Measurements from ENCODE around the gene CNPY2.
"Not testable (repeated sequence)": the region's sequence is repeated elsewhere in the genome, so short reads cannot be mapped to it uniquely, and the experiment has no call there.

The CNPY2 gene

GRCh38 chr12:56286044-56286830 lies 29.6 kb downstream of the CNPY2 start:
- ChIA-PET POLR2A (no interaction called here), CTCF (interaction anchor here (0.9 to 2.8 kb wide), 11 partner anchors 8 to 175 kb away, joined by 3 to 11 read pairs (median 4); partner anchors contain the start of gene COQ10A)
- Histone ChIP-seq H3K4me3 (ENCODE audit: control insufficient read depth in 1 of 7, extremely low read depth in 1 of 7, insufficient read depth in 4 of 7, low read depth in 2 of 7, low read length in 6 of 7) (no peak overlapping the region), H3K27ac (ENCODE audit: insufficient read depth in 1 of 2, low read depth in 1 of 2, low read length in 2 of 2, poor library complexity in 1 of 2, severe bottlenecking in 2 of 2) (no peak overlapping the region), H3K9me3 (ENCODE audit: control extremely low read depth in 1 of 5, control insufficient read depth in 4 of 5, insufficient read depth in 2 of 5, low read depth in 1 of 5, low read length in 4 of 5) (no peaks in the 10 kb centered on the region), H3K4me1 (ENCODE audit: control extremely low read depth in 1 of 4, control insufficient read depth in 4 of 4, insufficient read depth in 4 of 4, low read length in 3 of 4) (peaks cover 0 to 4% (median 2%) of the 10 kb centered on the region in 4 experiments), H3K36me3 (ENCODE audit: control insufficient read depth in 4 of 4, insufficient read depth in 4 of 4, low read length in 3 of 4) (peaks cover 19 to 59% (median 42%) of the 10 kb centered on the region in 4 experiments), H3K27me3 (replicated peaks in 2 of 5; ENCODE audit: control insufficient read depth in 4 of 5, insufficient read depth in 5 of 5, low read length in 4 of 5) (no peaks in the 10 kb centered on the region)
- WGBS (ENCODE audit: insufficient coverage), result 100% methylated on average over 3 of the region's 4 CpGs
- DNase-seq, result no peak

- H3K4me3 ChIP-seq (ENCODE audit: control insufficient read depth in 1 of 7, extremely low read depth in 1 of 7, insufficient read depth in 4 of 7, low read depth in 2 of 7, low read length in 6 of 7); H3K4me1 ChIP-seq (ENCODE audit: control extremely low read depth in 1 of 4, control insufficient read depth in 4 of 4, insufficient read depth in 4 of 4, low read length in 3 of 4); H3K27me3 ChIP-seq (replicated peaks in 2 of 5; ENCODE audit: control insufficient read depth in 4 of 5, insufficient read depth in 5 of 5, low read length in 4 of 5); DNase-seq; H3K9me3 ChIP-seq (ENCODE audit: control extremely low read depth in 1 of 5, control insufficient read depth in 4 of 5, insufficient read depth in 2 of 5, low read depth in 1 of 5, low read length in 4 of 5); POLR2A ChIA-PET; H3K27ac ChIP-seq (ENCODE audit: insufficient read depth in 1 of 2, low read depth in 1 of 2, low read length in 2 of 2, poor library complexity in 1 of 2, severe bottlenecking in 2 of 2): not testable (repeated sequence)
- 81% methylated on average over 4 of the region's 5 CpGs for WGBS (ENCODE audit: insufficient coverage)
- H3K36me3 ChIP-seq (ENCODE audit: control insufficient read depth in 4 of 4, insufficient read depth in 4 of 4, low read length in 3 of 4), result peaks cover 25 to 57% (median 45%) of the 10 kb centered on the region in 4 experiments
- CTCF ChIA-PET, result interaction anchor here (0.9 kb wide), 1 partner anchor 78 kb away, joined by 4 read pairs; no protein-coding TSS in a partner anchor
Observed at GRCh38 chr12:56284263-56284662, 31.5 kb downstream of the CNPY2 start.

DNA sequence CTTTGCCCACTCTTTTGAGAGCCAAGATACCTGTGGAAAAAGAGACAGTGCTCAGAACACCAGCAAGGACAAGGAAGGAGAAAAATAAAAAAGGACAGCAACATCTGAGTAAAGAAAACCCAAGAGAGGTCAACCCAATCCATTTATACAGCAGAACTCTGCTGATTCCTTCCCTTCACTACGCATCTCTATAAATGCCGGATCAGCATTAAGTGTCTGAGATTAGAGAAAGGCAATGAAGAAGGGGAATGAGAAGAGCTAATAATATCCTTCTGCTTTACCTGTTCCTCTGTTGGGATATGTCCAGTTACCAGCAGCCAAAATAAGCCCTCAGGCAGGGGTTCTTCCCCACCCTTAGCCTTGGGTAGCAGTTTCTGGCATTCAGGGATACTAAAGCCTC lies 33.2 kb downstream of the CNPY2 start:
- Histone ChIP-seq H3K4me1 (ENCODE audit: control extremely low read depth in 1 of 4, control insufficient read depth in 4 of 4, insufficient read depth in 4 of 4, low read length in 3 of 4) (no peaks in the 10 kb centered on the region), H3K27ac (ENCODE audit: insufficient read depth in 1 of 2, low read depth in 1 of 2, low read length in 2 of 2, poor library complexity in 1 of 2, severe bottlenecking in 2 of 2) (no peak overlapping the region), H3K4me3 (ENCODE audit: control insufficient read depth in 1 of 7, extremely low read depth in 1 of 7, insufficient read depth in 4 of 7, low read depth in 2 of 7, low read length in 6 of 7) (no peak overlapping the region), H3K36me3 (ENCODE audit: control insufficient read depth in 4 of 4, insufficient read depth in 4 of 4, low read length in 3 of 4) (peaks cover 22 to 72% (median 52%) of the 10 kb centered on the region in 4 experiments), H3K9me3 (ENCODE audit: control extremely low read depth in 1 of 5, control insufficient read depth in 4 of 5, insufficient read depth in 2 of 5, low read depth in 1 of 5, low read length in 4 of 5) (no peaks in the 10 kb centered on the region), H3K27me3 (replicated peaks in 2 of 5; ENCODE audit: control insufficient read depth in 4 of 5, insufficient read depth in 5 of 5, low read length in 4 of 5) (no peaks in the 10 kb centered on the region)
- no peak for DNase-seq
- POLR2A ChIA-PET, result no interaction called here
- CTCF ChIA-PET, result interaction anchor here (0.9 kb wide), 1 partner anchor 30 kb away, joined by 3 read pairs; no protein-coding TSS in a partner anchor
- no CpG with 5 or more reads among the region's 2 CpGs for WGBS (ENCODE audit: insufficient coverage)

- ChIA-PET CTCF (interaction anchor here (0.9 to 1.6 kb wide), 2 partner anchors 14 to 30 kb away, joined by 3 to 4 read pairs; no protein-coding TSS in a partner anchor), POLR2A (no interaction called here)
- no peaks in the 10 kb centered on the region for H3K9me3 ChIP-seq (ENCODE audit: control extremely low read depth in 1 of 5, control insufficient read depth in 4 of 5, insufficient read depth in 2 of 5, low read depth in 1 of 5, low read length in 4 of 5)
- H3K36me3 ChIP-seq (ENCODE audit: control insufficient read depth in 4 of 4, insufficient read depth in 4 of 4, low read length in 3 of 4), result peaks cover 22 to 72% (median 53%) of the 10 kb centered on the region in 4 experiments
- WGBS (ENCODE audit: insufficient coverage), result 97% methylated on average over 5 of the region's 6 CpGs
- no peak for DNase-seq
- H3K27me3 ChIP-seq (replicated peaks in 2 of 5; ENCODE audit: control insufficient read depth in 4 of 5, insufficient read depth in 5 of 5, low read length in 4 of 5), result no peaks in the 10 kb centered on the region
- H3K4me1 ChIP-seq (ENCODE audit: control extremely low read depth in 1 of 4, control insufficient read depth in 4 of 4, insufficient read depth in 4 of 4, low read length in 3 of 4), result no peaks in the 10 kb centered on the region
- no peak overlapping the region for H3K4me3 ChIP-seq (ENCODE audit: control insufficient read depth in 1 of 7, extremely low read depth in 1 of 7, insufficient read depth in 4 of 7, low read depth in 2 of 7, low read length in 6 of 7)
- no peak overlapping the region for H3K27ac ChIP-seq (ENCODE audit: insufficient read depth in 1 of 2, low read depth in 1 of 2, low read length in 2 of 2, poor library complexity in 1 of 2, severe bottlenecking in 2 of 2)
Observed at GRCh38 chr12:56282030-56282429, 33.8 kb downstream of the CNPY2 start.

- Histone ChIP-seq H3K27me3 (replicated peaks in 2 of 5; ENCODE audit: control insufficient read depth in 4 of 5, insufficient read depth in 5 of 5, low read length in 4 of 5) (no peaks in the 10 kb centered on the region), H3K27ac (ENCODE audit: insufficient read depth in 1 of 2, low read depth in 1 of 2, low read length in 2 of 2, poor library complexity in 1 of 2, severe bottlenecking in 2 of 2) (no peak overlapping the region), H3K9me3 (ENCODE audit: control extremely low read depth in 1 of 5, control insufficient read depth in 4 of 5, insufficient read depth in 2 of 5, low read depth in 1 of 5, low read length in 4 of 5) (no peaks in the 10 kb centered on the region), H3K4me3 (ENCODE audit: control insufficient read depth in 1 of 7, extremely low read depth in 1 of 7, insufficient read depth in 4 of 7, low read depth in 2 of 7, low read length in 6 of 7) (no peak overlapping the region), H3K4me1 (ENCODE audit: control extremely low read depth in 1 of 4, control insufficient read depth in 4 of 4, insufficient read depth in 4 of 4, low read length in 3 of 4) (no peaks in the 10 kb centered on the region), H3K36me3 (ENCODE audit: control insufficient read depth in 4 of 4, insufficient read depth in 4 of 4, low read length in 3 of 4) (peaks cover 22 to 71% (median 55%) of the 10 kb centered on the region in 4 experiments)
- ChIA-PET POLR2A (no interaction called here), CTCF (interaction anchor here (1.6 kb wide), 1 partner anchor 13 kb away, joined by 4 read pairs; no protein-coding TSS in a partner anchor)
- no peak for DNase-seq
Observed at GRCh38 chr12:56280849-56281248, 34.9 kb downstream of the CNPY2 start.

DNA sequence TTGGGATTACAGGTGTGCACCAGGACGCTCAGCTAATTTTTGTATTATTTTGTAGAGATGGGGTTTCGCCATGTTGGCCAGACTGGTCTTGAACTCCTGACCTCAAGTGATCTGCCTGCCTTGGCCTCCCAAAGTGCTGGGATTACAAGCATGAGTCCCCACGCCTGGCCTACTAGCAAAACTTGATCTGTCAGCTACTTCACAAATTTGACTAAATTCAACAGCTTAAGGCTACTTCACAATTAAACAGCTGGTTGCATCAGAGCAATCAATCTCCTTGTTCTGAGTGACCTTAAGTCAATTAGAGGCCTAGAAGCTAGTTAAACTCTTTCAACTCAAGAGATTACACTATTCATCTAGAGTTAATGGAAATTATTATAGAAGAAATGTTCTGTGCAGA lies 36.9 kb downstream of the CNPY2 start:
- CTCF ChIA-PET, result interaction anchor here (0.8 to 2.1 kb wide), 5 partner anchors 8 to 45 kb away, joined by 3 to 8 read pairs (median 3); no protein-coding TSS in a partner anchor
- peaks cover 29 to 77% (median 59%) of the 10 kb centered on the region in 4 experiments for H3K36me3 ChIP-seq (ENCODE audit: control insufficient read depth in 4 of 4, insufficient read depth in 4 of 4, low read length in 3 of 4)
- POLR2A ChIA-PET, result no interaction called here

DNA sequence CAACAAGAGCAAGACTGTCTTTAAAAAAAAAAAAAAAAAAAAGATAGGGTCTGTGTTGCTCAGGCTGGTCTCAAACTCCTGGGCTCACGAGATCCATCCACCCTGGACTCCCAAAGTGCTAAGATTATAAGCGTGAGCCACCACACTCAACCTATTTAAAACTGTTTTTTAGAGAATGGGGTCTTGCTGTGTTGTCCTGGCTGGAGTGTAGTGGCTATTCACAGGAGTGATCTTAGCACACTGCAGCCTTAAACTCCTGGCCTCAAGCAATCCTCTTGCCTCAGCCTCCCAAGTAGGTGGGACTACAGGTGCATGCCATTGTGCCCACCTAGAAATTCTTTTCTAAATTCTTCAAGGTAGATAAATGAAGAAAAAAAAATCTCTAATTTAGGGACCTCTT lies 41.5 kb downstream of the CNPY2 start:
- no peak for DNase-seq
- Histone ChIP-seq H3K4me1 (ENCODE audit: control extremely low read depth in 1 of 4, control insufficient read depth in 4 of 4, insufficient read depth in 4 of 4, low read length in 3 of 4) (no peaks in the 10 kb centered on the region), H3K4me3 (ENCODE audit: control insufficient read depth in 1 of 7, extremely low read depth in 1 of 7, insufficient read depth in 4 of 7, low read depth in 2 of 7, low read length in 6 of 7) (no peak overlapping the region), H3K27ac (ENCODE audit: insufficient read depth in 1 of 2, low read depth in 1 of 2, low read length in 2 of 2, poor library complexity in 1 of 2, severe bottlenecking in 2 of 2) (no peak overlapping the region), H3K27me3 (replicated peaks in 2 of 5; ENCODE audit: control insufficient read depth in 4 of 5, insufficient read depth in 5 of 5, low read length in 4 of 5) (no peaks in the 10 kb centered on the region), H3K9me3 (ENCODE audit: control extremely low read depth in 1 of 5, control insufficient read depth in 4 of 5, insufficient read depth in 2 of 5, low read depth in 1 of 5, low read length in 4 of 5) (no peaks in the 10 kb centered on the region), H3K36me3 (ENCODE audit: control insufficient read depth in 4 of 4, insufficient read depth in 4 of 4, low read length in 3 of 4) (peaks cover 15 to 72% (median 56%) of the 10 kb centered on the region in 4 experiments)
- ChIA-PET POLR2A (no interaction called here), CTCF (no interaction called here)
- WGBS (ENCODE audit: insufficient coverage), result no CpG with 5 or more reads among the region's 2 CpGs

More for the DNA sequence above, 36.9 kb downstream of the CNPY2 start:
- Histone ChIP-seq H3K9me3 (ENCODE audit: control extremely low read depth in 1 of 5, control insufficient read depth in 4 of 5, insufficient read depth in 2 of 5, low read depth in 1 of 5, low read length in 4 of 5) (no peaks in the 10 kb centered on the region), H3K4me1 (ENCODE audit: control extremely low read depth in 1 of 4, control insufficient read depth in 4 of 4, insufficient read depth in 4 of 4, low read length in 3 of 4) (no peaks in the 10 kb centered on the region), H3K27ac (ENCODE audit: insufficient read depth in 1 of 2, low read depth in 1 of 2, low read length in 2 of 2, poor library complexity in 1 of 2, severe bottlenecking in 2 of 2) (no peak overlapping the region), H3K27me3 (replicated peaks in 2 of 5; ENCODE audit: control insufficient read depth in 4 of 5, insufficient read depth in 5 of 5, low read length in 4 of 5) (no peaks in the 10 kb centered on the region), H3K4me3 (ENCODE audit: control insufficient read depth in 1 of 7, extremely low read depth in 1 of 7, insufficient read depth in 4 of 7, low read depth in 2 of 7, low read length in 6 of 7) (no peak overlapping the region)
- 100% methylated on average over 2 of the region's 3 CpGs for WGBS (ENCODE audit: insufficient coverage)
- no peak for DNase-seq

Measured in common myeloid progenitor, CD34-positive (primary cell).